ENCODE data around the gene COQ8B.

COQ8B gene

GRCh38 chr19:40718774-40719391 is 2.2 kb upstream of the COQ8B start:
- DNase-seq (ENCODE audit: extremely low read depth in 1 of 2, low read depth in 1 of 2) = no peak

GRCh38 chr19:40717880-40718773 is 1.4 kb upstream of the COQ8B start:
- DNase-seq (ENCODE audit: extremely low read depth in 1 of 2, low read depth in 1 of 2) = no peak

- DNase-seq (ENCODE audit: extremely low read depth in 1 of 2, low read depth in 1 of 2) = no peak
Observed at GRCh38 chr19:40717325-40717879, 716 bp upstream of the COQ8B start.

GRCh38 chr19:40716031-40716481 is 630 bp downstream of the COQ8B start:
- peak; percentile 39 to 80 for DNase-seq (ENCODE audit: extremely low read depth in 1 of 2, low read depth in 1 of 2)

GRCh38 chr19:40714441-40715299 is 2.0 kb downstream of the COQ8B start:
- DNase-seq (ENCODE audit: extremely low read depth in 1 of 2, low read depth in 1 of 2) = peak; percentile 86 to 90

GRCh38 chr19:40713939-40714338 is 2.7 kb downstream of the COQ8B start:
- no peak for DNase-seq (ENCODE audit: extremely low read depth in 1 of 2, low read depth in 1 of 2)

GRCh38 chr19:40709817-40710216 is 6.9 kb downstream of the COQ8B start:
- DNase-seq (ENCODE audit: extremely low read depth in 1 of 2, low read depth in 1 of 2) = no peak

- DNase-seq (ENCODE audit: extremely low read depth in 1 of 2, low read depth in 1 of 2) = no peak
Observed at GRCh38 chr19:40707615-40708014, 9.1 kb downstream of the COQ8B start.

GRCh38 chr19:40705950-40706619 is 10.6 kb downstream of the COQ8B start:
- no peak for DNase-seq (ENCODE audit: extremely low read depth in 1 of 2, low read depth in 1 of 2)

GRCh38 chr19:40705362-40705651 is 11.4 kb downstream of the COQ8B start:
- no peak for DNase-seq (ENCODE audit: extremely low read depth in 1 of 2, low read depth in 1 of 2)

GRCh38 chr19:40704491-40705361 is 12.0 kb downstream of the COQ8B start:
- DNase-seq (ENCODE audit: extremely low read depth in 1 of 2, low read depth in 1 of 2) = no peak

GRCh38 chr19:40703029-40703755 is 13.5 kb downstream of the COQ8B start:
- no peak for DNase-seq (ENCODE audit: extremely low read depth in 1 of 2, low read depth in 1 of 2)

- DNase-seq (ENCODE audit: extremely low read depth in 1 of 2, low read depth in 1 of 2) = no peak
Observed at GRCh38 chr19:40702337-40703012, 14.2 kb downstream of the COQ8B start.

GRCh38 chr19:40701758-40702157 is 14.9 kb downstream of the COQ8B start:
- no peak for DNase-seq (ENCODE audit: extremely low read depth in 1 of 2, low read depth in 1 of 2)

- no peak for DNase-seq (ENCODE audit: extremely low read depth in 1 of 2, low read depth in 1 of 2)
Observed at GRCh38 chr19:40700083-40700482, 16.6 kb downstream of the COQ8B start.

- DNase-seq (ENCODE audit: extremely low read depth in 1 of 2, low read depth in 1 of 2) = no peak
Observed at GRCh38 chr19:40697007-40697406, 19.7 kb downstream of the COQ8B start.

- no peak for DNase-seq (ENCODE audit: extremely low read depth in 1 of 2, low read depth in 1 of 2)
Observed at GRCh38 chr19:40695881-40696280, 20.8 kb downstream of the COQ8B start.

- DNase-seq (ENCODE audit: extremely low read depth in 1 of 2, low read depth in 1 of 2) = no peak
Observed at GRCh38 chr19:40693896-40694295, 22.8 kb downstream of the COQ8B start.

Measured in stimulated activated CD8-positive, alpha-beta memory T cell treated with anti-CD3 and anti-CD28 coated beads, Interleukin-7, amount 100 ng/mL, for 48 hours (primary cell).